Inflammatory macrophage treated with lipopolysaccharide for 1 hour (primary cell): ENCODE data around the gene CBFA2T3.

Source experiments
- DNase-seq, 2 donors: peaks; one replicate each; pipeline ENCODE4 v3.0.0-alpha.2; 2020 to 2022

Gene CBFA2T3

GRCh38 chr16:88854306-88855111 lies 122.5 kb downstream of the CBFA2T3 start:
- peak; percentile 85 to 92 for DNase-seq

- DNase-seq: peak; percentile 51 to 56
These were observed 123.6 kb downstream of the CBFA2T3 start for GRCh38 chr16:88853325-88853941.

GRCh38 chr16:88851616-88852015 lies 125.4 kb downstream of the CBFA2T3 start:
- no peak for DNase-seq

- DNase-seq: no peak
These were observed 126.3 kb downstream of the CBFA2T3 start for GRCh38 chr16:88850531-88851199.

GRCh38 chr16:88848557-88848956 lies 128.4 kb downstream of the CBFA2T3 start:
- no peak for DNase-seq

GRCh38 chr16:88847654-88848053 lies 129.4 kb downstream of the CBFA2T3 start:
- DNase-seq: no peak

- peak; percentile 92 to 95 for DNase-seq
These were observed 130.9 kb downstream of the CBFA2T3 start for GRCh38 chr16:88846088-88846487.

GRCh38 chr16:88844419-88845036 lies 132.5 kb downstream of the CBFA2T3 start:
- no peak for DNase-seq

GRCh38 chr16:88843256-88843655 lies 133.8 kb downstream of the CBFA2T3 start:
- no peak for DNase-seq

GRCh38 chr16:88842806-88843205 lies 134.2 kb downstream of the CBFA2T3 start:
- DNase-seq: no peak

- DNase-seq: no peak
These were observed 134.7 kb downstream of the CBFA2T3 start for GRCh38 chr16:88842308-88842756.

- DNase-seq: no peak
These were observed 135.3 kb downstream of the CBFA2T3 start for GRCh38 chr16:88841521-88842307.

GRCh38 chr16:88840600-88841215 lies 136.3 kb downstream of the CBFA2T3 start:
- no peak for DNase-seq

GRCh38 chr16:88839745-88840599 lies 137.0 kb downstream of the CBFA2T3 start:
- DNase-seq: peak in 1 of 2 donors; percentile 33

- DNase-seq: no peak
These were observed 137.9 kb downstream of the CBFA2T3 start for GRCh38 chr16:88839026-88839529.

- no peak for DNase-seq
These were observed 138.4 kb downstream of the CBFA2T3 start for GRCh38 chr16:88838566-88838965.

- DNase-seq: no peak
These were observed 139.2 kb downstream of the CBFA2T3 start for GRCh38 chr16:88837806-88838205.

- no peak for DNase-seq
These were observed 140.2 kb downstream of the CBFA2T3 start for GRCh38 chr16:88836791-88837190.

- no peak for DNase-seq
These were observed 141.2 kb downstream of the CBFA2T3 start for GRCh38 chr16:88835818-88836217.

GRCh38 chr16:88835383-88835782 lies 141.6 kb downstream of the CBFA2T3 start:
- DNase-seq: no peak

- DNase-seq: no peak
These were observed 142.3 kb downstream of the CBFA2T3 start for GRCh38 chr16:88834670-88835069.
